Nephron progenitor cell (in vitro differentiated cells): ENCODE results near the gene DAZAP1.
A peak's percentile ranks its signal among the peaks of the same experiment; 100 is the strongest.

Experiments used
- DNase-seq: peaks from one replicate; pipeline ENCODE4 v3.0.0; 2021
- H3K27ac Mint-ChIP-seq: 2 replicates; pipeline ENCODE4 v1.8.0; 2021; ENCODE audit warnings: mild to moderate bottlenecking, moderate library complexity, mixed read lengths
- H3K27me3 Mint-ChIP-seq: 2 replicates; pipeline ENCODE4 v1.8.0; 2021; ENCODE audit warnings: mild to moderate bottlenecking, low read depth, mixed read lengths; ENCODE audit not compliant: poor library complexity
- H3K36me3 Mint-ChIP-seq: 2 replicates; pipeline ENCODE4 v1.8.0; 2021; ENCODE audit warnings: low read depth, mixed read lengths
- H3K4me1 Mint-ChIP-seq: 2 replicates; pipeline ENCODE4 v1.8.0; 2021; ENCODE audit warnings: mixed read lengths
- H3K4me3 Mint-ChIP-seq: 2 replicates; pipeline ENCODE4 v1.8.0; 2021; ENCODE audit warnings: mild to moderate bottlenecking, moderate library complexity, mixed read lengths
- H3K9me3 Mint-ChIP-seq: 2 replicates; pipeline ENCODE4 v1.8.0; 2021; ENCODE audit warnings: mild to moderate bottlenecking, moderate library complexity, mixed read lengths
- CTCF ChIP-seq: fragments of 200-600 bp; sonication (generic); IDR thresholded peaks from 2 replicates; pipeline ENCODE4 v1.5.0; 2021; ENCODE audit warnings: antibody characterized with exemption

DAZAP1 gene

GRCh38 chr19:1389033-1389940 is 18.1 kb upstream of the DAZAP1 start:
- no peak for DNase-seq
- Mint-ChIP-seq H3K9me3 (no peaks in the 10 kb centered on the region), H3K27ac (peak overlapping the region; percentile 42), H3K4me1 (peaks cover 7% of the 10 kb centered on the region), H3K4me3 (no peak overlapping the region), H3K36me3 (peaks cover 26% of the 10 kb centered on the region), H3K27me3 (no peaks in the 10 kb centered on the region)
- no peak for TF ChIP-seq CTCF

DNA sequence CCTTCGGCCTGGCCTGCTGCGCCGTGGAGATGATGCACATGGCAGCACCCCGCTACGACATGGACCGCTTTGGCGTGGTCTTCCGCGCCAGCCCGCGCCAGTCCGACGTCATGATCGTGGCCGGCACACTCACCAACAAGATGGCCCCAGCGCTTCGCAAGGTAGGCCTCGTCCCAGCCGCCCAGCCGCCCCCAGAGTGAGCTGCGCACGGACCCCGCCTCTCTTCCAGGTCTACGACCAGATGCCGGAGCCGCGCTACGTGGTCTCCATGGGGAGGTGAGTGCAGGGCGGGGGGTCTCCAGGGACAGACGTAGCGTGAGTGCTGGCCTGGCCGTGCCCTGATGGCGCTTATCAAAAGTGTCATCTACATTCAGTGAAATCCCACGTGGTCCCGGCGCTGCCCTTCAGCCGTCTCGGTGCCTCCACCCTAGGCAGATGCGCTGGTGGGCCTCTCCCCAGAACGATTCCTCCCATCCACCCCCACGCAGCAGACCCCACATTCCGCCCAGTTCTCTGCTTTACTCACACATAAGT is 16.4 kb upstream of the DAZAP1 start:
- H3K27me3 Mint-ChIP-seq = no peaks in the 10 kb centered on the region
- no peak for DNase-seq
- no peaks in the 10 kb centered on the region for H3K9me3 Mint-ChIP-seq
- no peak for TF ChIP-seq CTCF
- no peaks in the 10 kb centered on the region for H3K4me1 Mint-ChIP-seq
- no peak overlapping the region for H3K27ac Mint-ChIP-seq
- H3K4me3 Mint-ChIP-seq = no peak overlapping the region
- peaks cover 26% of the 10 kb centered on the region for H3K36me3 Mint-ChIP-seq

DNA sequence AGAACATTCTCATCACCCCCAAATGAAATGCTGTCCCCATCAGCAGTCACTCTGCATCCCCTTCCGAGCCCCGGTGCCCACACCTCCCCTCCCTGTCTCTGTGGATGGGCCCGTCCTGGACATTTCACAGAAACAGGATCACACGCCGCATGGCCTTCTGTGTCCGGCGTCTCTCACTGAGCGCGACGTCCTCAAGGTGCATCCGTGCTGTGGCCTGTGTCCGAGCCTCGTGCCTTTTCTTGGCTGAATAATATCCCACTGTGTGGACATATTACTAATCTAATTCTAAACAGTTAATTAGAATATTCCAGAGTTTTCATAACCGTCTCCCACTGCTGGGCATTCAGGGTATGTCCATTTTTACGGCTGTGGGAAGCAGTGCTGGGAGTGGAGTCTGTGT is 15.0 kb upstream of the DAZAP1 start:
- H3K4me1 Mint-ChIP-seq = no peaks in the 10 kb centered on the region
- no peaks in the 10 kb centered on the region for H3K9me3 Mint-ChIP-seq
- DNase-seq = no peak
- no peak for TF ChIP-seq CTCF
- H3K27me3 Mint-ChIP-seq = no peaks in the 10 kb centered on the region
- H3K36me3 Mint-ChIP-seq = peaks cover 26% of the 10 kb centered on the region
- no peak overlapping the region for H3K27ac Mint-ChIP-seq
- no peak overlapping the region for H3K4me3 Mint-ChIP-seq

GRCh38 chr19:1392939-1393530 is 14.4 kb upstream of the DAZAP1 start:
- H3K27ac Mint-ChIP-seq = no peak overlapping the region
- peaks cover 26% of the 10 kb centered on the region for H3K36me3 Mint-ChIP-seq
- no peaks in the 10 kb centered on the region for H3K27me3 Mint-ChIP-seq
- no peak overlapping the region for H3K4me3 Mint-ChIP-seq
- no peak for TF ChIP-seq CTCF
- no peaks in the 10 kb centered on the region for H3K9me3 Mint-ChIP-seq
- no peaks in the 10 kb centered on the region for H3K4me1 Mint-ChIP-seq
- no peak for DNase-seq

- no peak overlapping the region for H3K27ac Mint-ChIP-seq
- H3K4me3 Mint-ChIP-seq = no peak overlapping the region
- no peak for TF ChIP-seq CTCF
- peaks cover 2% of the 10 kb centered on the region for H3K27me3 Mint-ChIP-seq
- peaks cover 31% of the 10 kb centered on the region for H3K36me3 Mint-ChIP-seq
- no peaks in the 10 kb centered on the region for H3K4me1 Mint-ChIP-seq
- no peak for DNase-seq
- H3K9me3 Mint-ChIP-seq = no peaks in the 10 kb centered on the region
Observed at GRCh38 chr19:1393841-1394240, 13.5 kb upstream of the DAZAP1 start.
